Fibroblast of villous mesenchyme (primary cell): ENCODE data around the gene LAMTOR3. TPM values are rescaled to one million over a fixed set of nuclear protein-coding genes. Genes with fewer than 3 reads are reported as not detected.
A peak's percentile ranks its signal among the peaks of the same experiment; 100 is the strongest.

Experiments
- DNase-seq: peaks from one replicate; pipeline ENCODE4 v3.0.0-alpha.2; 2010; ENCODE audit warnings: low read depth
- H3K4me3 ChIP-seq: 2 replicates; pipeline ENCODE4 v1.5.1; 2011; ENCODE audit warnings: low read depth, mild to moderate bottlenecking, low read length
- total RNA-seq: library from RNA; depleted of rRNA; stranded (reverse); fragments of >200 nt; gene quantifications from 2 replicates; pipeline ENCODE4 v1.2.3, GENCODE V29; 2012
- TF ChIP-seq, protein P1 (sequence below): IDR thresholded peaks from 2 replicates; pipeline ENCODE4 v1.5.1; 2012; ENCODE audit warnings: low read depth, mild to moderate bottlenecking, low read length; ENCODE audit not compliant: insufficient read depth

LAMTOR3 gene
- total RNA-seq, 1 donor, result 51.8 TPM

DNA sequence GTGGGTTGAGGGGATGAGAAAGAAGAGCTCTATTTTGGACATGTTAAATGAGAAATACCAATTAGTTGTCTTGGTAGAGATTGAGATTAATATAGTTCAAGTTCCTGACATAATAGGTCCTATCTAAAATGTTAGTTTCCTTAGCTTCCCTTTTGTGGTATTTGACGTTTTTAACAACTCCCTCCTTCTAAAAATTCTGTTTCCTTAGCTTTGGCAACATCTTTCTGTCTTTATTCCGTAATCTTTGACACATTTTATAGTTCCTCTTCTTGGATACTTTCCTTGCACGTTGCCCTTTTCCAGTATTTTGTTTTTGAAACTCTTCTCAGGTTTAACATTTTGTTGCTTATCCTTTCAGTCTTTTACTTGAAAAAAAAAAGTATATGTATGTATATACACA, 36.9 kb downstream of the LAMTOR3 start:
- no peak for DNase-seq
- H3K4me3 ChIP-seq, result no peak overlapping the region
- TF ChIP-seq, protein P1, sequence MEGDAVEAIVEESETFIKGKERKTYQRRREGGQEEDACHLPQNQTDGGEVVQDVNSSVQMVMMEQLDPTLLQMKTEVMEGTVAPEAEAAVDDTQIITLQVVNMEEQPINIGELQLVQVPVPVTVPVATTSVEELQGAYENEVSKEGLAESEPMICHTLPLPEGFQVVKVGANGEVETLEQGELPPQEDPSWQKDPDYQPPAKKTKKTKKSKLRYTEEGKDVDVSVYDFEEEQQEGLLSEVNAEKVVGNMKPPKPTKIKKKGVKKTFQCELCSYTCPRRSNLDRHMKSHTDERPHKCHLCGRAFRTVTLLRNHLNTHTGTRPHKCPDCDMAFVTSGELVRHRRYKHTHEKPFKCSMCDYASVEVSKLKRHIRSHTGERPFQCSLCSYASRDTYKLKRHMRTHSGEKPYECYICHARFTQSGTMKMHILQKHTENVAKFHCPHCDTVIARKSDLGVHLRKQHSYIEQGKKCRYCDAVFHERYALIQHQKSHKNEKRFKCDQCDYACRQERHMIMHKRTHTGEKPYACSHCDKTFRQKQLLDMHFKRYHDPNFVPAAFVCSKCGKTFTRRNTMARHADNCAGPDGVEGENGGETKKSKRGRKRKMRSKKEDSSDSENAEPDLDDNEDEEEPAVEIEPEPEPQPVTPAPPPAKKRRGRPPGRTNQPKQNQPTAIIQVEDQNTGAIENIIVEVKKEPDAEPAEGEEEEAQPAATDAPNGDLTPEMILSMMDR, result no peak

DNA sequence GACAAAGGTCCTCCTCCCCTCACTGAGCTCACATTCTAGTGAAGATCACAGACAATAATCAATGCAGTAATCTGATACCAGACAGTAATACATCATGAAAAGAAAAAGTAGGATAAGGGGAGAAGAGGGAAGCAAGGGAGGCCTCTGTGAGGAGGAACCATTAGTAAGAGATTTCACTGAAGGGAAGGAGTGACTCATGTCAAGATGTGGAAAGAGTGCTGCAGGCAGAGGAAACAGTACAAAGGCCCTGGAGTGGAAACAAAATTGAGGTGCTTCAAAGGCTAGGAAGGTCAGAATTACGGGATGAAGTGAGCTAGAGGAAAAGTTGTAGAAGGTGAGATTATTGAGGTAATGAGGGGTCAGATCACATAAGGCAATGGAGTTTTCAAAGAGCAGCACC, 38.1 kb downstream of the LAMTOR3 start:
- TF ChIP-seq, protein P1, result no peak
- no peak overlapping the region for H3K4me3 ChIP-seq
- DNase-seq, result peak; percentile 31

DNA sequence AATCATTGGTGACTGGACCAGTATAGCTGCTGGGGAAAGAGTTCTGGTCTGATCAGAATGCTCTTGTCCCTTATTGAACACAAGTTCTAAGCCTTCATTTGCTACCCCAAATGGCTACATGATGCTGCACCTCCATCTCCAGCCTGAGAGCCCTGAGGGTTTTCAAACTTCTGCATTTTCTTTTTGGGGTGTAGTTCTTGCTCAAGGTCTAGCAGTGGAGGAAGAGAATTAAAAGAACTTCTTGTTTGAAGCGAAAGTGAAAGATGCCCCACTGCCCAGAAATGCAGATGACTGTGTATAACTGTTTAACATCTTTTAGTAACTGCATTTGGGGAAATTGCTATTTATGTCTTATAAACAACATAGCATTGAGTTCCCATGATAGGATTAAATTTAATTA, 38.5 kb downstream of the LAMTOR3 start:
- TF ChIP-seq, protein P1, result no peak
- DNase-seq, result no peak
- H3K4me3 ChIP-seq, result no peak overlapping the region

DNA sequence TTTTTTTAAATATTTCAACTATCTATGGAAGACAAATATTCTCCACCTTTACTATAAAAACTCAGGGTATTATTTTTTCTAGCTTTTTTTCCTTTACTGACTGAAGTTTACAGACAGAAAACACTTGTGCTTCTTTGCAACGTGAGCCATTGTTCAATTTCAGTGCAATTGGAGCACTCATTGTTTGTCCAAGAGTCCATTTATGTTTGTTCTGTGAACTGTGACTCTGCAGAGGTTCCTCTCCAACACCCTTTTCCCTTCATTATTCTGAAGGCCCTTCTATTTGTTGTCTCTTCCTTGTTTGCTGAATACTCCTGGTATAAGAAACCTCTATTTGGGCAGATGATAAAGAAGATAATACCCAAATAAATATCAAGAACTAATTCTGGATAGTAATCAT, 40.2 kb downstream of the LAMTOR3 start:
- DNase-seq, result no peak
- TF ChIP-seq, protein P1, result no peak
- no peak overlapping the region for H3K4me3 ChIP-seq

DNA sequence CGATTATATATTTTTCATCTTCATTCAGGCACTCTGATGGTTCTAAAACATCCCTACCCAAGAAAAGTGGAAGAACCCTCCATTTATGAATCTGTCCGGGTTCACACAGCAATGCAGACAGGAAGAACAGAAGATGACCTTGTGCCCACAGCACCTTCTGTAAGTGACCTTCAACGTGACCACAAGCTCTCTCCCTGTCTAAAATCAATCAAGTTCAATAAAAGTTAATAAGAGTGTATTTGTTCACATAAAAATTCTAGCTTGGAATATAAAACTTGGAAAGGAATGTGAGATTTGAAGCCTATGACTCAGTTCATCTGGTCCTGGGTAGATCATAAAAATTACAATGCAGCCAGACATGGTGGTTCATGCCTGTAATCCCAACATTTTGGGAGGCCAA, 41.0 kb downstream of the LAMTOR3 start:
- TF ChIP-seq, protein P1, result no peak
- no peak for DNase-seq
- no peak overlapping the region for H3K4me3 ChIP-seq

- no peak overlapping the region for H3K4me3 ChIP-seq
- TF ChIP-seq, protein P1, result no peak
- DNase-seq, result no peak
Measured at GRCh38 chr4:99852199-99852749, 42.0 kb downstream of the LAMTOR3 start.

GRCh38 chr4:99848591-99849001, 45.6 kb downstream of the LAMTOR3 start:
- DNase-seq, result no peak
- H3K4me3 ChIP-seq, result no peak overlapping the region
- TF ChIP-seq, protein P1, result no peak
